ENCODE results near the gene UBE2G2. TPM values are rescaled to one million over a fixed set of nuclear protein-coding genes. Genes with fewer than 3 reads are reported as not detected.

The UBE2G2 gene
- total RNA-seq, 1 donor from 2014 or later, result 80.2 TPM

DNA sequence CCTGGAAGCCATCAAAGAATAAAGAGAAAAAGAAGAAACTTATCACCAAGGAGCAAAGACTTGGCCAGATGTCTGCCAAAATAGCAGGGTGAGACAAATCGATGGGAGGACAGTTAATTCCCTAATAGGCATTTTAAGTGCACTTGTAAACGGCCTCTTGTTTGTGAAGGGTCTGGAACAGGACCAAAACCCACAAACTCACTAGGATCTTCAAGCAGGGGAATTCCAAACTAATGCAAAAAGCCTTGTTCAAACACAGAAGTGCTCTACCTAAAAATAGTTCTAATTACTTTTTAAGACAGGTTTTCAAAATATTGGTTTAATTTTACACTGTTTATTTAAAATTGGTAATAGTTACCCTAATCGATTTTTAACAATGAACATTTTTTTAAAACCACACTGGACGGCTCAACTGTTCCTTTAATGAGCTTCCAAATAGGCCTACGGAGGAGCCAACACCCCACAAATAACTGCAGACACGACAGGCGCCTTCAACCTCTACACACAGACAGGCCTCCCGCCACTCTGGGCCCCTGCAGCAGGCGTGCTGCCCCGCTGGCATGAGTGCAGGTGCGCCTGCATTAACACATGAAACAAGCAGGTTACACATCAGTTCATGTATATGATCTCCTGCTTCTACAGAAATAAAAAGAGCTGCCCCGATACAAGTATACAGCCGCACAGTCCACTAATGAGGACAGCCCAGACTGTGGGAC, 15.8 kb downstream of the UBE2G2 start:
- peak; percentile 64 for DNase-seq

DNA sequence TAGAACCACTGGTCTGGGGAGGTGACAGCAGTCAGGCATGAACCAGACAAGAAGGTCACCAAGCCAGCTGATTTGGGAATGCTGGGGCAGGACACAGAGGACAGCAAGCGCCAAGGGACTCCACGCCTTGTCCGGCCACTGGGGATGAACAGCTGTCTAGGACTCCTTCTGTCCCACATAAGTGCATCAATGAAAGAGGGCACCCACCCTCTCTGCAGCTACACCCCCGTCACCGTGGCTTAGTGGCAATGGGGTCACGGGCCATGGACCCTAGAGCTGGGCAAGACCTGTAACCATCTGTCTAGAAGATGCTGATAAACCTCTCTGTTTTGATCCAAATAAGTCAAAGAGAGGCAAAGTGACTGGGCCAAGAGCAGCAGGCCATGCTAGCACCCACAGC, 16.8 kb downstream of the UBE2G2 start:
- no peak for DNase-seq

DNA sequence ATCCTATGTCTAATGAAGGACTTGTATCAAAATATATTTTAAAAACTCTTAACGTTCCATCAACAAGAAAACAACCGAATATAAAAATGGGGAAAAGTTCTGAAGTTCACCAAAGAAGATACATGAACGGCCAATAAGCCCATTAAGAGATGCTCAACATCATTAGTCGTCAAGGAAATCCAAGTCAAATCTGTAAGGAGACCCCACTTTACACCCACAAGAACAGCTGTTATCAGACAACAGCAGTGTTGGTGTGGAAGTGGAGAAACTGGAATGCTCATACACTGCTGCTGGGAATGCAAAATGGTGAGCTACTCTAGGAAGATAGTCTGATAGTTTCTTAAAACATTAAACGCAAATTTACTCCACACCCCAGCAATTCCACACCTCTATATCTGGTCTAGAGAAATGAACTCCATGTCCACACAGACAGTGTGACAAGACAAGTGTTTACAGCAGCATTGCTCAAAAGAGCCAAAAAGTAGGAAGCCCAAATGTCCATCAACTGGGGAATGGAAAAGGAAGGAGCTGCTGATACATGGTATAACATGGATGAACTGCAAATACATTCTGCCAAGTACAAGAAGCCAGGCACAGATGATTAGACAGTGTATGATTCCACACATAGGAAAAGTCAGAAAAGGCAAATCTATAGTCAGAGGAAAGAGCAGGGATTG, 18.5 kb downstream of the UBE2G2 start:
- no peak for DNase-seq

DNA sequence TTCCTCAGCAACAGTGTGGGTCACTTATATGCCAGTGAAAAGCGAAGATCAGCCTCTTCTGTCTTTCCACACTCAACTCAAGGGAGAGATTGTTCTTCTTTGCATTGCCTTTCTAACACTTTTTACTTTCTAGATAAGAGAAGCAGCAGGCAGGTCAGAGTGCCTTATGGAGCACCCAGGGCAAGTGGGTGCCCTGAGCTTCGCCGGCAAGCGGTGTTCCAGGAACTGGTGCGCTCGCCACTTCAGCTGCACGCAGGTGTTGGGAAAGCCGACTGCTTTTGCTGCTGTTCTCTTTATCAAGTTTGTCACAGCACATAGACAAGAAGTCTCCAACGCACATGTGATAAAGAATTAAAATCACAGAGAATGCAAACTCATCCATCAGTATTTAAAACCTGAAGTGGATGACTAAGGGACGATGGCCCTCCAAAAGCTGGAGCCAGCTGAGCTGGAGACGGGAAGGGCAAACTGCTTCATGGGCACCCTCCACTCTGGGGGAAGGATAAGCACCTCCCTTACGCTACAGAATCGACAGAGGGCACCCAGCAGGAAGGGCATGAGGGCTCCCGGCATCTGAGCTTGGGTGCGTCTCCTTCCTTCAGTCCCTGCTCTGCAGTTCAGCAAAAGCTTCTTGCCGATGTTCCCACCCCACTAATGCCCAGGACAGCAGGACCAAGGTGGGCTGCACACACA, 20.7 kb downstream of the UBE2G2 start:
- DNase-seq, result no peak

DNA sequence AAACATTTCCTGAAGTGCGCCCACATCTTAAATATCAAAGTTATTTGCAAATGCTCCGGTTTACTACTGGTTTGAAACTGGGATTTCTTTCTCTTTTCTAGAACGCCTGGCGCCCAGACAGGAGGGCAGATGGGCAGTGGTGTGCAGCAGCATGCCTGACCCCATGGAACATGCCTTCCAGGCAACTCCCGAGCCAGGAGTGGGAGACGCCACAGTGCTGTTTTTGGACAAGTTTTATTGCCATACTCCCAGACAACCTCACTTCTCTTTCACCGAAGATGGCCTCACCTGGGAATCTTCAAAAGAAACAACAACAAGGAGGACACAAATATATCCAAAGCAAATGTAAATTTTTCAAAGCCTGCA, 21.5 kb downstream of the UBE2G2 start:
- no peak for DNase-seq

DNA sequence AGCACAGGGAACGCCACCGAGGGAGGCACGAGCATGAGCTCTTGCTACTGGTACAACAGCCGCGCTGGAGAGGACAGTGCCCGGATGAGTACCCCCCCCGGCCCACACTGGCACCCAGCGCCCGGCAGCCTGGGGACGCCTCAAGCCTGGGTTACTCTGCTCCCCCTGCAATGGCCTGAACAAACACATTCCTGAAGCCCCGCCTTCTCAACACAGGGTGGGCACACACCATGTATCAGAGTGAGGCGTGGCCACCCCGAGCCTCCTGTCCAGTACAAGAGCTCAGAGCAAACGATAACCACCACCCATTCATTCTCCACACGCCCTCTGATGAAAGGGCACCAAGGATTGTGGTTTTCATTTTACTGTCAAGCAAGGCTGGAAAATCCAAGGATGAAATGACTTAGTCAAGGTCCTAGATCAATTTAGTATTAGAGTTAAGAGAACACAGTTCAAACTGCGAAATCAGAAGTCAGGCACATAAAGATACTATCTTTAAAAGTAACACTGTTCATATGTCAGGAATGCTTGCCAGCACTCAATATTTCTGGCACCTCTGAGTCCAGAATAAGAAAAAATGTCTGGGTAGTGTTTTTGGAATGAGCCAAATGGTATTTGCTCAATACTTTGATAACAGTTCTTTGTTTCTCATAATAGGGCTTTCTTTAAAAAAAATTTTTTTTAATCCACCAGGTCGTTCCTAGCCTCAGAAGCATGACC, 22.0 kb downstream of the UBE2G2 start:
- no peak for DNase-seq

DNA sequence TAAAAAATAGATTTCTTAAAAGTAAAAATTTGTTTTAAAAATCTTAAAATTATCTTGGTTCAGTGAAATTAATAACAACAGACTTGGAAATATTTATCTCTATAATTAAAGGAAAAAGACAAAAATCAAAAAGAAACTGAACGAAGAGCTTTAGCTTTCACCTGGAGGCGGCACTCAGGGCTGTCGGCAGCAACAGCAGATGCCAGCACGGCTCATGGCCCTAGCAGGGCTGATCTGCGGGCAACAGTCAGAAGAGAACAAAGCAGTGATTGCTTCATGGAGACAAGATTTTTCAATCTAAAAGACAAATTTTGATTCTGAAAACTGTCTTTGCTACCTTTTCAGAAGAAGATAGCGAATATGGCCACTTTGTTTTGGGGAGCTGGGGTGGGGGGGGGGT, 22.6 kb downstream of the UBE2G2 start:
- DNase-seq, result no peak

DNA sequence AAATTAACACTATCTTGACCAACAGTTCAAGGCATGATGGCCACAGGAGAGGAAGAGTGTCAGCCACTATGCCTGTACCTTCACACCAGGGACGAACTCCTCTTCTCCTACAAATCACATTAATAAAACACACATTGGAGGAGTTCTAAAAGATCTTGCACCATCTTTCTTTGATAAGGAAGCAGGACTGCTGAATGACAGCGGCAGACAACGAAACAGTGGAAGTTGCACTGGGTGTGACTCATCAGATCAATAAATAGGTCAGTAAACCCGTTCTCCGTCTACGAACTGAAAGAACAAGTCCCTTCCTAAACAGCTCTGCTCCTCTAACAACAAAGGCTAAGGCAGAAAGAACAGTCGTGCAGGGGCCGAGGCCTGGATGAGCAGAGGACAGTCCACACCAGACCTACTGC, 23.1 kb downstream of the UBE2G2 start:
- DNase-seq, result no peak

DNA sequence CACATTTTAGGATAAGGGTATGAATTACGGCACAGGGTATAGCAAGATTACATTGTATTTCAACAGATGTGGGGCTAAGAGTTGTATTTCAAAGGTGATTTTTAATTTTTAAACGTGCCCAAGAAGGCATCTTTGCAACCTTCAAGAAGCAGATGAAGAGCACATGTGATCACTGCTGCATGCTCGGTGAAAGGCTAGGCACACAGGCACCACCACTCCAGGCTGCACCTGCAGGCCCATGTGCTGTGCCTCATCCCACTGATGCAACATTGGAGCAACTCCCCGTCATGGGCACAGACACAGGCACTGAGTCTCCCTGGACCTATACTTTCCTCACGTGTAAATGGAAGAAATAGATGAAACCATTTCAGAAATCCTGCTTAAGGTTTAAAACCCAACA, 23.5 kb downstream of the UBE2G2 start:
- no peak for DNase-seq

DNA sequence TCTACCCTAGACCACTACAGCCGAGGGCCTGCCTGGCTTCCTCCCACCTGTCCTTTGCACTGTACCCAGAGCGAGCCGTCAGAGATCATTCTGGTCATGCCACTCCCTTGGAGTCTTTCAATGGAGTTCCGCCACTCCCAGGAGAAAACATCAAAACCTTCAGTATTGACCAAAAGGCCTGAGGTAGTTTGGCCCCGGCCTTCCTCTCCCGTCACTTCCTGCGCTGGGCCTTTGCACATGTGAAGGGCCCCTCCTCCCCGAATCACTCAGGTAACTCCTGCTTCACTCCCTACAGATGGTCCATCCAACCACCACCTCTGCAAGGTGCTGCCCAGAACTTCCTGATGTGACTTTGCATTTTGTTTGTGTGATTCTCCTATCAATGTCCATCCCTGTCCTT, 26.6 kb downstream of the UBE2G2 start:
- DNase-seq, result no peak

DNA sequence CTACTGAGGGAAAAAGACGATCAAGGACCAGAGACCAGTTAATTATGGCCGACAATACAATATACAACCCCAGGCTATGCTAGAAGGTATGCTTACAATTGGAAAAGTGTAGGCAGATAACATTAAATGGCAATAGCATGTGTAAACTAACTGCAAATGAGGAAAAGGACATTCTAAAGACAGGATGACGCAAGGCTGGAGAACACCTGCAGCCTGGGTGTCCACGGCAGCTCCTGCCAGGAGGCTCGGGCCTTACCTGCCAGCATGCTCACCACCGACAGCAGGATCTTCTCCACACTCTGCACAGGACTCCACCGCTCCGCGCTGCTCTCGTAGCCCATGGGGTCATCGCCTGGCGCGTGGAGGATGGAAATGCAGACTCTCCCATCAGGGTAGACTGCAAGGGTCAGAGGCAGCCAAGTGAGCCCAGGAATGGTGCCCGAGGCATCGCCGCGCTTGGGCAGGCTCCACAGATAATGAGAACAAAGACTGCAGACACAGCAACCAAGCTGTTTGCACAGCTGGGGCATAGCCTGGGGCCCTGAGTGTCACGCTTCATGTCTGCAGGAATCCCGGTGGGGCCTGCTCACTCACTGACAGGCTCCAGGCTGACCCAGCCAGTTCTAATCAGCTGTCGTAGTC, 28.2 kb downstream of the UBE2G2 start:
- peak; percentile 80 for DNase-seq

DNA sequence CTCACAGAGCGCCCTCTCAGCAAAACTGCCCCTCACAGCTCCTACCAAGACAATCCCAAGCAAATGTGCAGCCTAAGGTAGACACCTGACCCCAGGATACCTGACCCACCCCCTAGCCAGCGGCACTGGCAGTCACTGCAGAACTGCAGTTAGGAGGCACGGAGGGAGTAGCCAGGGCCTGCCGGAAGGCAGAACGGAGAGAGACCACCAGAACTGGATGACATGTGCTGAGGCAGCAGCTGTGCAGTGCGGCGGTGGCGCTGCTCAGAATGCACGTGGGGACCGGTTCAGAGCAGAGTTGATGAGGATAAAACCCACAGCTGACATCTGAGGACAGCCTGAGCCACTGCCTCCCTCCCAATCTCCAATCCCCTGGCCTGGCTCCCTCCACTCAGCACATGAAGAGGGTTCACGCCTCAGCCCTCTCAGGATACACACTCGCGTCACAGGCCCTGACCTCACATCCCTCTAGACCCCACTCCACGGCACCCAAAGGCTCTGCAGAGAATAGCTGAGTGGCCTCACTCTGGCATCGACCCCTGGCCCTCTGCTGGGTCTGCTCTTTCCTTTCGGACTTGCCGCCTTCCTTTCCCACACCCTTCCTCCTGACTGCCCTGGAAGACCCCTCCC, 29.6 kb downstream of the UBE2G2 start:
- DNase-seq, result peak; percentile 34

DNA sequence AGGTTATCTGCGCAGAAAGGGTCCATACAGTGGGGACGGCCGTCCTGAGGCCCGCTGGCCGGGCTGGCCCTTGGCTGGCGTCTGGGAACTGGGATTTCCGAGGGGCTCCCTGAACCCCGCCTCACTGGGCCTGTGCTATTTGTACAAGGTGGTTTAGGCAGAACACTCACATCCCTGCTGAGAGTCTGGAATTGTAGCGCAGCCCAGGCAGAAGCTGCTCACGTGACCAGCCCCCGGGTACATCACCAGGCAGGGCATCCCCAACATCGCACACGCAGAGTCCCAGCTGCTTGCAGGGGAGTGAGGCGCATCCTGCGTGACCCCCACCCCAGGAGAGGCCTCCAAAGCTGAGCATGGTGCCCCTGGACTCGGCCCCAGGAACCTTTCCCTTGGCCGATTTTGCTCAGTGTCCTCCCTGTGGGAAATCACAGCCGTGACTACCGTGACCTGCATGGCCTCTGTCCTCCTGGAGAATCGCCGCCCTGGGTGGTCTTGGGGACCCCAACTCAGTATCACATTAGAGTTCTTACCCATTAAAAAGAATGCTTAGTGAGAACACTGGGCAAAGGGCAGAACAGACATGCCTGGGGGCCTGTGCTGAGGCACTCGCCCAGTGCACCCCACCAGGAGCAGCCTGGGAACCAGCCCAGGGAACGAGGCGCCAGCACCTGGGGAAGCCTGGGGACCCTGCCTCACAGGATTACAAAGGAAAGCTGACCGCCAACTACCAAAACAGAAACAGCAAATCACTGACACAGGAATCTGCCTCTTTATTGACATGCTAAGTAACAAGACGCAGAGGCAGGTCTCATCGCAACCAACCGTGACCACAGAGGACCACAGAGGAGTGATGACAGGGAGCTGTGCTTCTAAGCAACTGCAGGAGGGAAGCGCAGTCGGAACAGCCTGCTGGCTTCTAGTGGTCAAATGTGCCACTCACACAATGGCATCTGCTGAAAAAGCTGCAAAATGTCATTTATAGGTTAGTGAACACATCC, 33.5 kb downstream of the UBE2G2 start:
- DNase-seq, result no peak

DNA sequence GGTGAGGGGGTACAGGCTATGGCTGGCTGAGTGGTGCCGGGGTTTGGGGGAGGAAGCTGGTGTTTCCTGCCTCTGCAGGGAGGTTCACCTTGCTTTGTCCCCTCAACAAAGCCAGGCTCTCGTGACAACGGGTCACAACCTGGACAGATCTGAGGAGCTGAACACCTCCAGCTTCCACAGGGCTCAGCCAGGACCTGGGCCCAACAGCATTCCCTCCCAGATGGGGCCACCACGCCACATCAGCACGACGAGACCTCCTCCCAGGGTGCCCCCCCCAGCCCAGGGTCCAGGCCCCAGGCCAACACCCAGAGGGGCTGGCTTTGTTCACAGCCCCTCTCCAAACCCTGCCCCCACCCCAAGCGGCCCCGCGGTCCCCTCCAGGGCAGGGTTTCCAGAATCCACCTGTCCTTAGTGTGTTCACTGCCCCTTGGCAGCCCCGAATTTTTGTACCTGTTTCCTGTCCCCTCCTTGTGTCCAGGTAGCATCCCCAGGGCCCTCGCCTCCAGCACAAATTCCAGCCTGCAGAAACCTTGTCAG, 34.7 kb downstream of the UBE2G2 start:
- DNase-seq, result no peak

DNA sequence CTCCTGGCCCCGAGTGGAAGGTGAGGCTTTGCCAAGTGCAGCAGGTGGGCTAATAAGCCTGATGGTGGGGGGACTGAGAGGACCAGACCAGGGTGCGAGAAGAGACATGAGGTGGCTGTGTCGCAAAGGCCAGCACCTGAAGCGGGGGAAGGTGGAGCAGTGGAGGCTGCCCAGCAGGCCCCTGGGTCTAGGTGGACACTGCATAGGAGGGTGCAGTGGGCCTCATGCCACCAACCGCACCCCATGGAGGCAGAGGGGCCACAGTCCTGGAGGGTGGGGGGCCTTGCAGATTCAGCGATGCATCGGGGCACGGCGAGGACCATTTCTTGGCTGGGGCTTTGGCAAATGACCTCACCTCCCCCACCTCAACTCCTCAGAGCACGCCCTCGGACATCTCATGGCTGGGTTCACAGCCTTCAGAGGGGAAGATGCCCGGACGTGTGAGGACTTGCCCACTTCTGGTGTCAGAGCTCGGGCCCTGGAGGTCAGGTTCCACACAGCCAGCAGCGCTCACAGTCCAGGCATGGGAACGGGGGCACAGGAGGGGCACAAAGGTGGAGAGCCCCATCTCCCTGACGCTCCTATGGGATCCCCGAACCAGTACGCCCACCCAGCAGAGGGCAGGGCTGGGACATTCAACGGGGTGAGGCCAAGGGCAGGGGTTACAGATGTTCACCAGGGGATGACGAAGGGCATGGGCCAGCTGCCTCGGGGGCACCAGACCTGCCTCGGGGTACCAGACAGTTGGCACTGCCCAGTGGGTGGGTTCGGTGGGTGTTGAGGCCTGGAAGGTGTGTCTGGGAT, 35.4 kb downstream of the UBE2G2 start:
- no peak for DNase-seq

DNA sequence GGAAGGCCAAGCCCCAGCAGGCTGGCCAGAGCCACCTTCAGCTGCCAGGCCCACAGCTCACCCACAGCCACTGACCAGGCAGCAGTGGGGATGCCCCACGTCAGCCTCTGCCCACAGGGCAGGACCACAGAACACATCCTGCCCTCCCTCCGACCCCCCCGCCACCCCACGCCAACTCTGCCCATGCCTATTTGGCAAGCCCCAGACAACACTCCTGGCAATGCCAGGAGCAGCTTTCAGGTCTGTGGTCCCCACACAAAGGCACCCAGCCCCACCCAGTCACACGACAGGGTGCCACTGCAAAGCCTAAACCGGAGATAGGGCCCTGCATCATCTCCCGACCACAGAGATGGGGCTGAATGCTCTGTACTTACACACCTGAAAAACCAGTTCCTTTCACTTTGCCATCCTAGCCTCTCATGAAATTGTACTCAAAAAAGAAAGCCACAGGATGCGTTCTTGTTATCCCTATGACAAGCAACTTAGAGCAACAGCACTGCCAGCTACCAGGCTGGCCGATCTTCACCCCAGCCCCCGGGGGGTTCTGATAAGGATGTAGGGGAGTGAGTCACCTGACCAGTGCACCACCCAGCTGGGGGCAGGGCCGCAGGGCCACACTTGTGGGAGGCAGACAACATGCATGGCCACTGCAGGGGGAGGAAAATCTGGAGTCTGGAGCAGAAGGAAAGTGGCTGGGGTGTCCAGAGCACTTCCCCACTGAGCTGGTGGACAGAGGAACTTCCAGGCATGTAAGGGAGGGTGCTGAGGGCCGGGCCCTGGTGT, 36.2 kb downstream of the UBE2G2 start:
- no peak for DNase-seq

DNA sequence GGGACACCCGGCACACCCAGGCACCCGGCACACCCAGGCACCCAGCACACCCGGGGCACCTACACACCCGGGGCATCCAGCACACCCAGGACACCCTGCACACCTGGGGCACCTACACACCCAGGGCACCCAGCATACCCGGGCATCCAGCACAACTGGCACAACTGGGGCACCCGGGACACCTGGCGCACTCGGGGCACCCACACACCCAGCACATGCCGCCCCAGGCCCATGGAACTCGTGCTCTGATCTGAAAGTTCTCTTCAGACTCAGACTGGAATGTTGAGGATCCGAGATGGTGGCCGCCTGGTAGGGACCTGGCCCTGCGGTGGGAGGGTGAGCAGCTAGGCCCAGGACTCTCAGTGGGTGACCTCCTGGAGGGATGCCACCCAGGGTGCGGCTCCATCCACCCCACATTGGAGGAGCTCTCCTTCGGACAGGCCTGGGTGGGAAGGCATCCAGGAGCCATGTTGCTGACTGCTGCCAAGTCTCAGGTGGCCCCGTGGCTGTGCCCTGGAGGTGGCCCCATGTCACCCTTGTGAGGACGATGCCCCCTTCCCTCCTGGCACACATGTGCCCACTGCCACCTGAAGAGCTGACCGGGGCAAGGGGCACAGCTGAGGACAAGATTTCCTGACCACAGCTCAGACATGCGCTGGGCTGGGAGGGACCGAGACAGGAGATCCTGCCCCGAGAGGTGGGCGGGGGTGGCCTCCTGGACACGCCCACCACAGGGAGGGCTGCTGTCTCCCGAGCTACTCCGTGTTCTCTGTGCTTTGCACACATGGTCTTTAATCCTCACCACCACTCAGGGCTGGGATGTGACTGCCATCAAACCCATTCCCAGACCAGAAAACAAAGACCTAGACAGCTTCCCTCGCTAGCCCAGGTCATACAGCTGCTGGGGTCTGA, 37.0 kb downstream of the UBE2G2 start:
- DNase-seq, result no peak

Data from tongue (tissue), 2 donors.